ENCODE results near the gene VAX1. TPM values are rescaled to one million over a fixed set of nuclear protein-coding genes. Genes with fewer than 3 reads are reported as not detected.
"Not testable (repeated sequence)": the region's sequence is repeated elsewhere in the genome, so short reads cannot be mapped to it uniquely, and the experiment has no call there.

VAX1 gene
- not detected for total RNA-seq

- WGBS, 2 donors, result 3 to 6% methylated on average over 63 to 64 of the region's 65 CpGs
Measured at GRCh38 chr10:117137911-117138642, at the start of gene VAX1. Gene VAX1 (minus strand): TSS chr10:117138270. CDS start chr10:117138056, 214 bp downstream.

GRCh38 chr10:117186832-117187615, 49.0 kb upstream of the VAX1 start:
- DNase-seq (ENCODE audit: low spot score in 2 of 2), result no peak
- Histone ChIP-seq H3K36me3 (no peaks in the 10 kb centered on the region), H3K4me3 (no peak overlapping the region), H3K27ac (no peak overlapping the region), H3K9me3 (peaks cover 0 to 14% (median 0%) of the 10 kb centered on the region in 4 donors), H3K27me3 (no peaks in the 10 kb centered on the region), H3K4me1 (no peaks in the 10 kb centered on the region)
- WGBS, 2 donors, result 51 to 53% methylated on average over 4 of the region's 4 CpGs
- TF ChIP-seq POLR2A (IDR thresholded peaks at IDR 0.05) (no peak), EP300 (IDR thresholded peaks at IDR 0.05) (no peak), CTCF (IDR thresholded peaks at IDR 0.05) (no peak)

More at GRCh38 chr10:117137911-117138642, at the start of gene VAX1:
- no peak for TF ChIP-seq EP300 (IDR thresholded peaks at IDR 0.05)
- no peak for TF ChIP-seq POLR2A (IDR thresholded peaks at IDR 0.05)
- no peak for TF ChIP-seq CTCF (IDR thresholded peaks at IDR 0.05)
- H3K27ac ChIP-seq, result no peak within 1 kb of the TSS
- H3K4me1 ChIP-seq, result peaks cover 0 to 56% (median 21%) of the 10 kb centered on the region in 4 donors
- no peaks in the 10 kb centered on the region for H3K36me3 ChIP-seq
- H3K27me3 ChIP-seq, result peaks cover 4 to 98% of the 10 kb centered on the region in 2 donors
- peaks cover 0 to 5% (median 0%) of the 10 kb centered on the region in 4 donors for H3K9me3 ChIP-seq
- peak within 1 kb of the TSS; percentile 16 to 41 (median 30) for H3K4me3 ChIP-seq
- DNase-seq (ENCODE audit: low spot score in 2 of 2), result no peak

DNA sequence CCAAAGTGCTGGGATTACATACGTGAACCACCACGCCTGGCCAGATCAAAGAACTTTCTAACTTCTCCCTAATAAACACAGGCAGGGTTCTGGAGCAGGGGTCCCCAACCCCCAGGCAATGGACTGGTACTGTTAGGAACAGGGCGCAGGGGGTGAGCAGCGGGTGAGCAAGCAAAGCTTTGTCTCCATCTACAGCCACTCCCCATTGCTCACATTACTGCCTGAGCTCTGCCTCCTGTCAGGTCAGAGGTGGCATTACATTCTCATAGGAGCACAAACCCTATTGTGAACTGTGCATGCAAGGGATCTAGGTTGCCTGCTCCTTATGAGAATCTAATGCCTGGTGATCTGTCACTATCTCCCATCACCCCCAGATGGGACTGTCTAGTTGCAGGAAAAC, 47.7 kb upstream of the VAX1 start:
- not testable (repeated sequence) for H3K27ac ChIP-seq; H3K4me1 ChIP-seq; DNase-seq (ENCODE audit: low spot score in 2 of 2); H3K4me3 ChIP-seq; H3K36me3 ChIP-seq; H3K27me3 ChIP-seq
- peaks cover 0 to 14% (median 0%) of the 10 kb centered on the region in 4 donors for H3K9me3 ChIP-seq
- WGBS, 2 donors, result 84 to 94% methylated on average over 4 of the region's 4 CpGs

DNA sequence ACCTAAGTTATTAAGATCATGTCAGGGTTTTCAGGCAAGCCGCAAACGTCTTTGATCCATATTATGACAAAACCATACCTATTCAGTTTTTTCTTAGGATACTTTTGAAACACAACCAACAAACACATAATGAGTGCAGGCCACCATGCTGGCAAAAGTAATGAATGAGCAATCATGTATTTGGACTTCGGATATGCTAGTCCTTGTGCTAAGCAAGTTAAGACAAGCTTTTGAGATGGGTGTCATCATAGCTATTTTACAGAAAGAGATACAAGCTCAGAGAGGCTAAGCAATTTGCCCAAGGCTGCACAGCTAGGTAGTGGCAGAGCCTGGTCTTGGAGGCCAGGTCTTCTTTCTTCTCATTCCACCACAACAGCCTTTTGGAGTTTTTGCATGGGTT, 46.8 kb upstream of the VAX1 start:
- TF ChIP-seq POLR2A (IDR thresholded peaks at IDR 0.05) (no peak), CTCF (IDR thresholded peaks at IDR 0.05) (no peak), EP300 (IDR thresholded peaks at IDR 0.05) (no peak)
- Histone ChIP-seq H3K4me1 (no peaks in the 10 kb centered on the region), H3K27me3 (peaks cover 0 to 13% of the 10 kb centered on the region in 2 donors), H3K36me3 (no peaks in the 10 kb centered on the region), H3K4me3 (no peak overlapping the region), H3K9me3 (peaks cover 0 to 11% (median 0%) of the 10 kb centered on the region in 4 donors), H3K27ac (no peak overlapping the region)
- 78 to 93% methylated on average over 3 of the region's 3 CpGs for WGBS, 2 donors
- DNase-seq (ENCODE audit: low spot score in 2 of 2), result no peak

DNA sequence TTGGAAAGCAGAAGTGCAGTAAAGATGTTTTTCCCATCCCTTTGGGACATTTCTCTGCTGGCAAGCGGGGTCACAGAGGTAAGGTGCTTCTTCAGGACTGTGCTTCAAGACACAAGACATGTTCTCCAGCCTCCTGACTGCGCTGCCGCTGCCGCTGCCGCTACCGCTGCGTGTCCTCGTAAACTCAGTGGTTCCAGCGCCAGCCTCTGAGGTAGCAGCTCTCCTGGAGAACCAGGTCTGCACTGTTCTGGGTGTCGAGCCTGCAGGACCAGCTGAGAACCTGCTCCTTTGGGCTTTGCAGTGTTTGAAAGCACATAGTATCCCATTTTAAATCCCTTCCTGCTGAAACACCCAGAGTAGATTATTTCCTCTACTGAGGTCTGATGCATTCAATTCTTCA, 46.2 kb upstream of the VAX1 start:
- Histone ChIP-seq H3K9me3 (peaks cover 0 to 7% (median 0%) of the 10 kb centered on the region in 4 donors), H3K4me3 (no peak overlapping the region), H3K27me3 (peaks cover 0 to 18% of the 10 kb centered on the region in 2 donors), H3K4me1 (no peaks in the 10 kb centered on the region), H3K27ac (no peak overlapping the region), H3K36me3 (no peaks in the 10 kb centered on the region)
- DNase-seq (ENCODE audit: low spot score in 2 of 2), result no peak
- no peak for TF ChIP-seq POLR2A (IDR thresholded peaks at IDR 0.05)
- TF ChIP-seq EP300 (IDR thresholded peaks at IDR 0.05), result no peak
- TF ChIP-seq CTCF (IDR thresholded peaks at IDR 0.05), result no peak
- 86 to 94% methylated on average over 9 to 10 of the region's 10 CpGs for WGBS, 2 donors

All from tibial nerve (tissue), 4 donors.